Activated naive CD8-positive, alpha-beta T cell treated with anti-CD3 and anti-CD28 coated beads, Interleukin-2, amount 10 ng/mL, durations not matched to agents 7 days and 5 days (primary cell): ENCODE data around the gene ADAMTSL2. TPM values are rescaled to one million over a fixed set of nuclear protein-coding genes. Genes with fewer than 3 reads are reported as not detected.

ENCODE experiments used
- ATAC-seq: fragments of 150-1000 bp; cut with Tn5 transposase; one replicate; pipeline ENCODE4 v1.10.0; 2021; ENCODE audit warnings: low read depth, moderate library complexity
- POLR2A ChIA-PET: fragments of 350-600 bp; sonication (Branson Sonifier 250); formaldehyde crosslinking; loops from one replicate; lab custom pipeline; 2021; ENCODE audit warnings: antibody characterized with exemption; lab: Charles Lee
- DNase-seq: peaks from one replicate; pipeline ENCODE4 v3.0.0; 2021
- H3K27ac Mint-ChIP-seq: one replicate; pipeline ENCODE4 v1.8.0; 2022; ENCODE audit warnings: mild to moderate bottlenecking, mixed read lengths
- H3K27me3 Mint-ChIP-seq: one replicate; pipeline ENCODE4 v1.8.0; 2022; ENCODE audit warnings: mild to moderate bottlenecking, moderate library complexity, mixed read lengths
- H3K36me3 Mint-ChIP-seq: one replicate; pipeline ENCODE4 v1.8.0; 2021; ENCODE audit warnings: mild to moderate bottlenecking, mixed read lengths
- H3K4me1 Mint-ChIP-seq: one replicate; pipeline ENCODE4 v1.8.0; 2021; ENCODE audit warnings: mixed read lengths
- H3K4me3 Mint-ChIP-seq: one replicate; pipeline ENCODE4 v1.8.0; 2022; ENCODE audit warnings: mild to moderate bottlenecking, moderate library complexity, mixed read lengths
- H3K9me3 Mint-ChIP-seq: one replicate; pipeline ENCODE4 v1.8.0; 2021; ENCODE audit warnings: mixed read lengths
- total RNA-seq, 2 experiments: library from RNA; stranded (reverse); gene quantifications; one replicate each; pipeline ENCODE4 v1.2.3, GENCODE V29; 2021

ADAMTSL2 gene
- total RNA-seq, 2 experiments from 2014 or later, result 0.17 to 0.20 TPM

- Mint-ChIP-seq H3K27ac (no peak overlapping the region), H3K4me3 (no peak overlapping the region), H3K27me3 (no peaks in the 10 kb centered on the region), H3K9me3 (peaks cover 6% of the 10 kb centered on the region), H3K36me3 (no peaks in the 10 kb centered on the region), H3K4me1 (no peaks in the 10 kb centered on the region)
- ATAC-seq (no peak), DNase-seq (no peak)
- POLR2A ChIA-PET, result no interaction called here
Measured at GRCh38 chr9:133595910-133596309, 61.4 kb downstream of the ADAMTSL2 start.

GRCh38 chr9:133597316-133597957 lies 62.9 kb downstream of the ADAMTSL2 start:
- no peak for ATAC-seq
- no peaks in the 10 kb centered on the region for H3K27me3 Mint-ChIP-seq

GRCh38 chr9:133598978-133599377 lies 64.5 kb downstream of the ADAMTSL2 start:
- Mint-ChIP-seq H3K9me3 (peaks cover 6% of the 10 kb centered on the region), H3K4me1 (no peaks in the 10 kb centered on the region), H3K27ac (no peak overlapping the region), H3K36me3 (no peaks in the 10 kb centered on the region), H3K4me3 (no peak overlapping the region), H3K27me3 (peaks cover under 1% of the 10 kb centered on the region)
- DNase-seq (no peak), ATAC-seq (no peak)
- POLR2A ChIA-PET, result no interaction called here

More at GRCh38 chr9:133597316-133597957, 62.9 kb downstream of the ADAMTSL2 start:
- no peaks in the 10 kb centered on the region for H3K36me3 Mint-ChIP-seq
- H3K4me1 Mint-ChIP-seq, result no peaks in the 10 kb centered on the region
- no peak overlapping the region for H3K27ac Mint-ChIP-seq
- POLR2A ChIA-PET, result interaction anchor here (0.6 to 0.7 kb wide), 2 partner anchors 105 to 1307 kb away, joined by 3 read pairs; no protein-coding TSS in a partner anchor
- peaks cover 6% of the 10 kb centered on the region for H3K9me3 Mint-ChIP-seq
- DNase-seq, result no peak
- no peak overlapping the region for H3K4me3 Mint-ChIP-seq

GRCh38 chr9:133599470-133600173 lies 65.1 kb downstream of the ADAMTSL2 start:
- H3K36me3 Mint-ChIP-seq, result no peaks in the 10 kb centered on the region
- H3K9me3 Mint-ChIP-seq, result peaks cover 6% of the 10 kb centered on the region
- POLR2A ChIA-PET, result no interaction called here
- H3K27me3 Mint-ChIP-seq, result peaks cover 4% of the 10 kb centered on the region
- H3K4me1 Mint-ChIP-seq, result peaks cover 3% of the 10 kb centered on the region
- H3K4me3 Mint-ChIP-seq, result no peak overlapping the region
- no peak for ATAC-seq
- no peak overlapping the region for H3K27ac Mint-ChIP-seq
- no peak for DNase-seq

- Mint-ChIP-seq H3K4me3 (no peak overlapping the region), H3K36me3 (no peaks in the 10 kb centered on the region), H3K27ac (no peak overlapping the region), H3K27me3 (peaks cover 4% of the 10 kb centered on the region), H3K9me3 (peaks cover 6% of the 10 kb centered on the region), H3K4me1 (peaks cover 6% of the 10 kb centered on the region)
- DNase-seq (no peak), ATAC-seq (no peak)
- POLR2A ChIA-PET, result no interaction called here
Measured at GRCh38 chr9:133600739-133601138, 66.2 kb downstream of the ADAMTSL2 start.

- Mint-ChIP-seq H3K27me3 (peaks cover 4% of the 10 kb centered on the region), H3K4me3 (no peak overlapping the region), H3K36me3 (no peaks in the 10 kb centered on the region), H3K4me1 (peaks cover 6% of the 10 kb centered on the region), H3K9me3 (peaks cover 6% of the 10 kb centered on the region), H3K27ac (no peak overlapping the region)
- no peak for ATAC-seq
- no peak for DNase-seq
- POLR2A ChIA-PET, result no interaction called here
Measured at GRCh38 chr9:133601746-133602145, 67.2 kb downstream of the ADAMTSL2 start.

GRCh38 chr9:133602277-133602676 lies 67.8 kb downstream of the ADAMTSL2 start:
- ATAC-seq (no peak), DNase-seq (no peak)
- H3K4me1 Mint-ChIP-seq, result peaks cover 6% of the 10 kb centered on the region
- H3K36me3 Mint-ChIP-seq, result no peaks in the 10 kb centered on the region
- POLR2A ChIA-PET, result no interaction called here
- no peak overlapping the region for H3K4me3 Mint-ChIP-seq
- H3K27me3 Mint-ChIP-seq, result peaks cover 4% of the 10 kb centered on the region
- no peak overlapping the region for H3K27ac Mint-ChIP-seq
- H3K9me3 Mint-ChIP-seq, result peaks cover 2% of the 10 kb centered on the region

GRCh38 chr9:133603135-133603927 lies 68.8 kb downstream of the ADAMTSL2 start:
- POLR2A ChIA-PET, result no interaction called here
- Mint-ChIP-seq H3K4me1 (peaks cover 6% of the 10 kb centered on the region), H3K27ac (no peak overlapping the region)

GRCh38 chr9:133604214-133604613 lies 69.7 kb downstream of the ADAMTSL2 start:
- H3K27ac Mint-ChIP-seq, result no peak overlapping the region
- peaks cover 15% of the 10 kb centered on the region for H3K27me3 Mint-ChIP-seq
- H3K4me1 Mint-ChIP-seq, result peaks cover 6% of the 10 kb centered on the region
- no peaks in the 10 kb centered on the region for H3K9me3 Mint-ChIP-seq
- H3K4me3 Mint-ChIP-seq, result no peak overlapping the region
- POLR2A ChIA-PET, result no interaction called here
- ATAC-seq, result peak; percentile 63
- peak; percentile 51 for DNase-seq
- H3K36me3 Mint-ChIP-seq, result no peaks in the 10 kb centered on the region

More at GRCh38 chr9:133603135-133603927, 68.8 kb downstream of the ADAMTSL2 start:
- Mint-ChIP-seq H3K36me3 (no peaks in the 10 kb centered on the region), H3K4me3 (no peak overlapping the region), H3K9me3 (no peaks in the 10 kb centered on the region), H3K27me3 (peaks cover 13% of the 10 kb centered on the region)
- ATAC-seq (no peak), DNase-seq (no peak)

GRCh38 chr9:133604856-133605255 lies 70.4 kb downstream of the ADAMTSL2 start:
- Mint-ChIP-seq H3K4me1 (peaks cover 6% of the 10 kb centered on the region), H3K27ac (no peak overlapping the region), H3K36me3 (no peaks in the 10 kb centered on the region), H3K9me3 (no peaks in the 10 kb centered on the region), H3K27me3 (peaks cover 20% of the 10 kb centered on the region), H3K4me3 (no peak overlapping the region)
- ATAC-seq (no peak), DNase-seq (no peak)
- POLR2A ChIA-PET, result no interaction called here

GRCh38 chr9:133605446-133605845 lies 70.9 kb downstream of the ADAMTSL2 start:
- Mint-ChIP-seq H3K4me1 (peaks cover 6% of the 10 kb centered on the region), H3K4me3 (no peak overlapping the region), H3K27me3 (peaks cover 25% of the 10 kb centered on the region), H3K9me3 (no peaks in the 10 kb centered on the region), H3K36me3 (no peaks in the 10 kb centered on the region), H3K27ac (no peak overlapping the region)
- DNase-seq (no peak), ATAC-seq (no peak)
- POLR2A ChIA-PET, result no interaction called here

- POLR2A ChIA-PET, result no interaction called here
- DNase-seq (no peak), ATAC-seq (no peak)
- no peaks in the 10 kb centered on the region for H3K36me3 Mint-ChIP-seq
- H3K27ac Mint-ChIP-seq, result no peak overlapping the region
- H3K27me3 Mint-ChIP-seq, result peaks cover 31% of the 10 kb centered on the region
- no peak overlapping the region for H3K4me3 Mint-ChIP-seq
- H3K9me3 Mint-ChIP-seq, result no peaks in the 10 kb centered on the region
- peaks cover 6% of the 10 kb centered on the region for H3K4me1 Mint-ChIP-seq
Measured at GRCh38 chr9:133605856-133606707, 71.6 kb downstream of the ADAMTSL2 start.

- peaks cover 37% of the 10 kb centered on the region for H3K27me3 Mint-ChIP-seq
- H3K9me3 Mint-ChIP-seq, result no peaks in the 10 kb centered on the region
- ATAC-seq (no peak), DNase-seq (no peak)
- H3K4me3 Mint-ChIP-seq, result no peak overlapping the region
- H3K4me1 Mint-ChIP-seq, result peaks cover 6% of the 10 kb centered on the region
- no peak overlapping the region for H3K27ac Mint-ChIP-seq
- no peaks in the 10 kb centered on the region for H3K36me3 Mint-ChIP-seq
- POLR2A ChIA-PET, result no interaction called here
Measured at GRCh38 chr9:133606708-133607025, 72.2 kb downstream of the ADAMTSL2 start.
